GM23248 (cell line): Measurements from ENCODE around the gene B3GNT5. TPM values are rescaled to one million over a fixed set of nuclear protein-coding genes. Genes with fewer than 3 reads are reported as not detected.

Experiments used
- DNase-seq: peaks from one replicate; pipeline ENCODE4 v3.0.0-alpha.2; 2015
- H2AFZ ChIP-seq: fragments of 200-600 bp; sonication (generic); 2 replicates; pipeline ENCODE4 v1.6.1; 2016; ENCODE audit warnings: antibody characterized with exemption
- H3F3A ChIP-seq: fragments of 200-600 bp; sonication (generic); 2 replicates; pipeline ENCODE4 v1.6.1; 2016; ENCODE audit warnings: mild to moderate bottlenecking, antibody characterized with exemption, mixed run types; ENCODE audit not compliant: insufficient read depth
- H3K27ac ChIP-seq: fragments of 200-600 bp; sonication (generic); 2 replicates; pipeline ENCODE4 v1.5.1; 2016; ENCODE audit warnings: mild to moderate bottlenecking
- H3K27me3 ChIP-seq: fragments of 200-600 bp; sonication (generic); replicated peaks from 2 replicates; pipeline ENCODE4 v1.6.1; 2016; ENCODE audit warnings: mild to moderate bottlenecking; ENCODE audit not compliant: insufficient read depth
- H3K36me3 ChIP-seq: fragments of 200-600 bp; sonication (generic); 2 replicates; pipeline ENCODE4 v1.6.1; 2016; ENCODE audit warnings: low read depth, mild to moderate bottlenecking
- H3K4me1 ChIP-seq: fragments of 200-600 bp; sonication (generic); 2 replicates; pipeline ENCODE4 v1.6.1; 2016; ENCODE audit warnings: mild to moderate bottlenecking; ENCODE audit not compliant: insufficient read depth
- H3K4me2 ChIP-seq: fragments of 200-600 bp; sonication (generic); one replicate; pipeline ENCODE4 v1.6.1; 2016; ENCODE audit warnings: mild to moderate bottlenecking; ENCODE audit not compliant: unreplicated experiment
- H3K4me3 ChIP-seq: fragments of 200-600 bp; sonication (generic); 2 replicates; pipeline ENCODE4 v1.5.1; 2016; ENCODE audit warnings: mild to moderate bottlenecking
- H3K79me2 ChIP-seq: fragments of 200-600 bp; sonication (generic); 2 replicates; pipeline ENCODE4 v1.6.1; 2016; ENCODE audit warnings: mild to moderate bottlenecking; ENCODE audit not compliant: insufficient read depth
- H3K9ac ChIP-seq: fragments of 200-600 bp; sonication (generic); 2 replicates; pipeline ENCODE4 v1.6.1; 2016; ENCODE audit warnings: mild to moderate bottlenecking
- H3K9me2 ChIP-seq: fragments of 200-600 bp; sonication (generic); 2 replicates; pipeline ENCODE4 v1.6.1; 2016; ENCODE audit warnings: mixed run types, mild to moderate bottlenecking, moderate library complexity; ENCODE audit not compliant: insufficient read depth
- H3K9me3 ChIP-seq: fragments of 200-600 bp; sonication (generic); one replicate; pipeline ENCODE4 v1.6.1; 2017; ENCODE audit warnings: low read depth
- H4K20me1 ChIP-seq: fragments of 200-600 bp; sonication (generic); 2 replicates; pipeline ENCODE4 v1.6.0; 2016; ENCODE audit not compliant: insufficient read depth
- EZH2 ChIP-seq: fragments of 200-600 bp; sonication (generic); IDR thresholded peaks from 2 replicates; pipeline ENCODE4 v1.6.1; 2018; ENCODE audit warnings: antibody characterized with exemption, mild to moderate bottlenecking; ENCODE audit not compliant: insufficient read depth, poor library complexity, severe bottlenecking
- EZH2phosphoT487 ChIP-seq: fragments of 200-600 bp; sonication (generic); IDR thresholded peaks from 2 replicates; pipeline ENCODE4 v1.6.1; 2018; ENCODE audit warnings: antibody characterized with exemption, moderate library complexity, mild to moderate bottlenecking, low read depth; ENCODE audit not compliant: insufficient read depth
- WGBS, 2 experiments: methylation state at CpG; one replicate each; pipeline ENCODE4 v1.1.6; 2015 to 2017; ENCODE audit warnings: low lambda C conversion rate in 2 of 2, low coverage in 1 of 2; ENCODE audit errors: missing lambda C conversion rate in 2 of 2; 5-methylcytosine and 5-hydroxymethylcytosine counted together
- in situ Hi-C: fragments of 300-500 bp; cut with MboI; formaldehyde crosslinking; loops from 2 replicates; pipeline ENCODE4 v1.15.0; 2020
- polyA plus RNA-seq: library from polyadenylated mRNA; unstranded; fragments of >200 nt; fragmentation: Nextera tagmentation; extraction: Ambion mirVana; gene quantifications from 2 replicates; pipeline ENCODE4 v1.2.1, GENCODE V29; 2016
- total RNA-seq: library from RNA; depleted of rRNA; stranded (reverse); fragments of >200 nt; shearing (Covaris generic); gene quantifications from 2 replicates; pipeline ENCODE4 v1.2.3, GENCODE V29; 2014; rRNA removed

Gene B3GNT5
- 1.3 and 2.7 TPM in 2 replicates for total RNA-seq
- 1.8 TPM in 2 replicates for polyA plus RNA-seq

GRCh38 chr3:183252973-183253527 is at the start of gene B3GNT5:
B3GNT5 (plus strand) TSS chr3:183253253; CDS start chr3:183269799, 16,546 bp downstream.
- H3K4me3 ChIP-seq: peak within 1 kb of the TSS; percentile 84
- H3K9me2 ChIP-seq: no peaks in the 10 kb centered on the region
- H4K20me1 ChIP-seq: no peaks in the 10 kb centered on the region
- H3K9me3 ChIP-seq: no peaks in the 10 kb centered on the region
- H3K4me1 ChIP-seq: no peaks in the 10 kb centered on the region
- no peaks in the 10 kb centered on the region for H3K36me3 ChIP-seq
- H3F3A ChIP-seq: 0 out of 2 replicates have a peak, but pooled peaks cover 4% of the 10 kb centered on the region
- no peak for TF ChIP-seq EZH2
- no peak for TF ChIP-seq EZH2phosphoT487
- no peaks in the 10 kb centered on the region for H3K79me2 ChIP-seq
- in situ Hi-C loops: no loop called here
- no peaks in the 10 kb centered on the region for H3K27me3 ChIP-seq
- H2AFZ ChIP-seq: peak within 1 kb of the TSS; percentile 93
- WGBS, 2 experiments: 2 to 4% methylated on average over 19 to 43 of the region's 43 CpGs
- H3K4me2 ChIP-seq: peak within 1 kb of the TSS; percentile 97
- DNase-seq: no peak
- H3K27ac ChIP-seq: no peak within 1 kb of the TSS
- peak within 1 kb of the TSS; percentile 66 for H3K9ac ChIP-seq

GRCh38 chr3:183203670-183204069 is 49.4 kb upstream of the B3GNT5 start:
- no peak for DNase-seq
- TF ChIP-seq EZH2phosphoT487: no peak
- TF ChIP-seq EZH2: no peak
- peaks cover 10% of the 10 kb centered on the region for H3K27me3 ChIP-seq

GRCh38 chr3:183208260-183208659 is 44.8 kb upstream of the B3GNT5 start:
- TF ChIP-seq EZH2phosphoT487 (no peak), EZH2 (no peak)
- in situ Hi-C loops: no loop called here
- no peak overlapping the region for H3K27ac ChIP-seq
- no peak overlapping the region for H2AFZ ChIP-seq
- H3K36me3 ChIP-seq: no peaks in the 10 kb centered on the region
- H3K4me1 ChIP-seq: no peaks in the 10 kb centered on the region
- no peaks in the 10 kb centered on the region for H4K20me1 ChIP-seq
- no peak overlapping the region for H3K4me2 ChIP-seq
- no peak for DNase-seq
- 80 to 84% methylated on average over 2 of the region's 2 CpGs for WGBS, 2 experiments
- no peaks in the 10 kb centered on the region for H3F3A ChIP-seq
- H3K79me2 ChIP-seq: no peaks in the 10 kb centered on the region
- no peaks in the 10 kb centered on the region for H3K9me3 ChIP-seq
- H3K4me3 ChIP-seq: no peak overlapping the region
- peaks cover 10% of the 10 kb centered on the region for H3K27me3 ChIP-seq
- no peaks in the 10 kb centered on the region for H3K9me2 ChIP-seq
- no peak overlapping the region for H3K9ac ChIP-seq

More at GRCh38 chr3:183203670-183204069, 49.4 kb upstream of the B3GNT5 start:
- Histone ChIP-seq H3K9me2 (no peaks in the 10 kb centered on the region), H4K20me1 (no peaks in the 10 kb centered on the region), H3K4me2 (no peak overlapping the region), H3K36me3 (no peaks in the 10 kb centered on the region), H3K9ac (no peak overlapping the region), H3K4me3 (no peak overlapping the region), H3K27ac (no peak overlapping the region), H3K79me2 (no peaks in the 10 kb centered on the region), H2AFZ (no peak overlapping the region), H3F3A (no peaks in the 10 kb centered on the region), H3K9me3 (no peaks in the 10 kb centered on the region), H3K4me1 (no peaks in the 10 kb centered on the region)
- in situ Hi-C loops: no loop called here

GRCh38 chr3:183208800-183209199 is 44.3 kb upstream of the B3GNT5 start:
- Histone ChIP-seq H3F3A (no peaks in the 10 kb centered on the region), H3K27ac (no peak overlapping the region), H3K4me3 (no peak overlapping the region), H3K79me2 (no peaks in the 10 kb centered on the region), H3K4me1 (no peaks in the 10 kb centered on the region), H3K9me3 (no peaks in the 10 kb centered on the region), H3K9me2 (no peaks in the 10 kb centered on the region), H3K27me3 (peaks cover 11% of the 10 kb centered on the region), H4K20me1 (no peaks in the 10 kb centered on the region), H3K4me2 (no peak overlapping the region), H3K9ac (no peak overlapping the region), H2AFZ (no peak overlapping the region), H3K36me3 (no peaks in the 10 kb centered on the region)
- no peak for DNase-seq
- in situ Hi-C loops: no loop called here
- no peak for TF ChIP-seq EZH2phosphoT487
- TF ChIP-seq EZH2: no peak
- WGBS, 2 experiments: 13 to 23% methylated on average over 2 of the region's 2 CpGs
